Left hindlimb (tissue), 1 donor: ENCODE data around the gene NELL1.

Experiments used
- DNase-seq: peaks from one replicate; pipeline ENCODE4 v3.0.0-alpha.2; 2018

The NELL1 gene

DNA sequence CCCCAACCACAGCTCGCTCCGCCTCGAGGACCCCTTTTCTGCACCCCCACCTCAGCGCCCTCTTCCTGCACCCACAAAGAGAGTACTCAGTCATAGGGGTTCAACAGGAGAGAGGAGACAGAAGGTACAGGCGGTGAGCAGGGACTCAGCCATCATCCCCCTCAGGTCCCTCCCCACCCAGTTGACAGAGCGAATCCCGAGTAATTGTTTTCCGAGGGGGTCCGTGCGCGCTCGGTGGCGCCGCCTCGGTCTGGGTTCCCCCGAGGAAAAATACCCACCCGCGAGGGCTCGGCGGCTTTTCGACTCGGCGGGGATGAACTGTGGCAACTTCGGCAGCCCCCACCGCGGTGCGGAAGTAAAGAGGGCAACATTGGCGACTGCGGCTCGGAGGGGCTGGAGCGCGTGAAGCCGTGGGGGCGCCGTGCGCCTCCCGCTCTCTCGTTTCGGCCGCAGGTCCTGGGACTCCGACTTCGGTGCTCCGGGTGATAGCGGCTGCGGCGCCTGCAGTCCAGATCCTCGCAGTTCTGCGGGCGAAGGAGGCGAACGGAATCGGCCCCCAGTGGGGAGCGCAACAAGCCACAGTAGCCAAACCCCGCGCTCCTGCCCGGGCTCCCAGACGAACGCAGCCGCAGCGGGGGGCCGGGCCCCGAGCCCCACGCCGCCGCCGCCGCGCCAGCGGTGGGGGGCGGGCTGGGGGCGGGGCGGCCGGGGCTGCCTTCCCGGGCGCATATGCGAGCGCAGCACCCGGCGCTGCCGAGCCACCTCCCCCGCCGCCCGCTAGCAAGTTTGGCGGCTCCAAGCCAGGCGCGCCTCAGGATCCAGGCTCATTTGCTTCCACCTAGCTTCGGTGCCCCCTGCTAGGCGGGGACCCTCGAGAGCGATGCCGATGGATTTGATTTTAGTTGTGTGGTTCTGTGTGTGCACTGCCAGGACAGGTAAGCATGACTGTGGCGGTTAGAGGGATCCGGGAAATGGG, at the start of gene NELL1:
Gene NELL1, plus strand, starts transcription at position 743 of the 976 bp plus-strand sequence.
- no peak for DNase-seq

DNA sequence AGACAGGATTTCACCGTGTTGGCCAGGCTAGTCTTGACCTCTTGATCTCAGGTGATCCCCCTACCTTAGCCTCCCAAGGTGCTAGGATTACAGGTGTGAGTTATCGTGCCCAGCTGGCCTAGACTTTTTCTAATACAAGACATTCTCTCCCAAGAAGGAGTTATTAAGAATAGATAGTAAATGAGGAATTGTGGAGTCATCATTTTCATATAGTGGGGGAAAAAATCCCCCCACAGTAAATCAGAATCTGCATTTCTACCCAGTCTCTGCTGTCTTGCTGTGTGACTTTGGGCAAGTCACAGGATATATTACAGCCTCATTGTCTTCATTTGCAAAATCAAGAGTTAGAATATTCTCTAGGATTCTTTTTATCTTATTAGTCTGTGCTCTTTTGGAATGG, 48.4 kb upstream of the NELL1 start:
- DNase-seq = no peak

DNA sequence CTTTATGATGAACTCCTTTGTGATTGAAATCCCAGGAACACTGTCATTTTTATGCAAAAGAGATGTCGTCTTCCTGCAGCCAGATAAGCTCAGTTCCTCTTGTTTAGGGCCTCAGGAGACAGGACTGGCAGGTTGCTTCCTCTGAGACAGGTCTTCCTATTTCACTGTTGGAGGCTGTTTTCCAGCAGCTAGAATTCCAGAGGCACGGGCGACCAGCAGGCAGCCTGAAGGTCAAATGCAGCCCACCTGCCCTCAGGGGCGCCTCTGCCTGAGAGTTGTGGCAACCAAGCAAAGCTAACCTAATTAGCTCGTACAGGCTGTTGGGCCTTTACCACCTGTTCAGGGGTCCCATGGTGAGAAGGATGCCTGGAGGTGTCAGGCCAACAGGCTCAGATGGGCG, 47.7 kb upstream of the NELL1 start:
- no peak for DNase-seq

DNA sequence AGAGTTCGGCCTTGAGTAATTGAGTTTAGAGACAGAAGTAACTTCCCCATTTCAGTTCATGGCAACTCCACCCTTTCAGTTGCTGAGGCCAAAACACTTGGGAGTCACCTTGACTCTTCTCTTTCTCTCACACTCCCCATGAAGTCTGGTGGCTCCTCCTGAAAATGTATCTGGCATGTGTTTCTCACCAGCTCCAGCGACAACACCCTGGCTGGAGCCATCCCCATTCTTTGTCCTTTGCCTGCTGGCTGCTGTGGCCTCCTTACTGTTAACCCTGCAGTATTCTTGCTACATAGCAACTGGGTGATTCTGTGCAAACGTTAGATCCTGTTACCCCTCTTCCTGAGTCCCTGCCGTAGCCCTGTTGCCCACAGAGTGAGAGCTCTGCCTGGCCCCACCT, 46.1 kb upstream of the NELL1 start:
- DNase-seq = no peak

DNA sequence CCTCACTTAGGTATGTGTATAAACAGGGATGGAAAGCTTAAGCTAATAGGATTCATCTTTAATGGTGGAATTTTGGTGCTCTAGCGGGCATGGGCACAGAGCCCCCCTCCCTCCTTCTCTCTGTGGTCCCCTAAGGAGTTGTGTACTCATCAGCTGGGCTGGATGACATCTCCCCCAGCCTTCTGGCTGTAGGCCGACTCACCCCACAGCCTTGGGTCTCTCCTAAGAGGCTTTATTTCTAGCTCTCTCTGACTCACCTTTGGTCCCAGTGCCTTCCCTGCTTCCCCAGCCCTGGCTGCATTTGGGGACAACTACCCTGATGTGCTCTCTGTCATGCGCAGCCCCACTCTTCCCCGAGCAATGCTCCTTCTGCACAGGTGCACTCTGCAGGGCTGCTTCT, 43.1 kb upstream of the NELL1 start:
- no peak for DNase-seq

DNA sequence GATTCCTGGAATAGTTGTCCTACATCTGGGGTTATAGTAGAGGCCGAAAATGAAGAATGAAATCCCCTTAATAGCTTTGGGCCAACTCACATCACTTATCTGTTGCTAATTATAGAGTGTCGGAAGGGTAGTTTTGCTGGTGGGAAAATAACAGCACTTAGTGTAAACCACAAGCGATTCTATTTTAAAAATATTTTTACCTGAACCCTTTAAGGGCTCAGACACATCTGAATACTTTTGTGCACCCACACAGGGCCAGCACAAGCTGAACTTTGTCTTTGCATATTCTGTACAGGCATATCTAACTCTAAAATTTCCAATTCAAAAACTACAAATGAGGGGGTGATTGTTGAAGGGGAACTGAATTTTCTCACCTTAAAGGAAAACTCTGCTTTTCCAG, 42.4 kb upstream of the NELL1 start:
- DNase-seq = no peak

DNA sequence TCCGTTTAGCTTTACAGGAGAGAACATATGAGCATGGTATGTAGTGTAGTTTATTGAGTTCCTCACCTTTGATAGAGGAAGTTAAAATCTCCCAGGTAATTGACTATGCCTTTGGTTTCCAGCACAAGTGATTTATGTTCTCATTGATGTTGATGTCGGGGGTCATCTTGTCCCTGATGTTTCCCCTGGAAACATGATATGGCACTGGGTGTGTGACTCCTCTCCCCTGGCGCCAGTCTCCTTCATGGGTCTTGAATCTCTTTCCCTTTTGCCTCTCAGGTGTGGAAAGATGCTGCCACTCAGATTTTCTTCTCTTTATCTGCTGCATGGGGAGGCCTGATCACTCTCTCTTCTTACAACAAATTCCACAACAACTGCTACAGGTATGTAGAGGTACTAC, 41.7 kb upstream of the NELL1 start:
- DNase-seq = no peak

DNA sequence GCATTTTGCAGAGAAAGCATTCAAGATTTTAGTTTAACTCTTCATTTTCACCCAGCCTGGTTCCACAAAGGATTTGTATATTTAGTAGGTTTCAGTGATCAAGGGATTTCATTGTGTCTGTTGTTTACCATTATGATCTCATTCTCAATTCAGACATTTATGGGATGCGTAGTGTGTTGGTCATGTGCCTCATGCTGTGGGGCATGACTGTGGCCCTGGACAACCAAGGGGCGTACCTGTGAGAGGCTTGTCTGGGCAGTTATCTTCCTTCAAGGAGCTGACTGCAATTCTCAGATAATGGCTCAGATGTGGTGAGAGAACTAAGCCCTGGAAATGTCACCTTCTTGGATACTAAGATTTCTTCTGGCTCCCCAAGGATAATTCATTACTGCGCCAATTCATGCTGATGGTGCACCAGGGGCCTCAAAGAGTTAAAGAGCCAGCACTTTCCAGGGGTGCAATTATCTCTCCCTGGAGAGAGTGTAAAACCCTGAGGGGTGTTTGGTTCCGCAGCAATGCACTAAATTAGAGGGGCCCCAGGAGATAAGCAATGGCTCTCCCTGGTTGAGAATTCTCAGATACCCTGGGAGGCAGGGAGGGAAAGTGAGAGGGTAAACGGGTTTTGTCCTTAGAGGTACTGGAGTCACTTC, 37.7 kb upstream of the NELL1 start:
- DNase-seq = no peak

DNA sequence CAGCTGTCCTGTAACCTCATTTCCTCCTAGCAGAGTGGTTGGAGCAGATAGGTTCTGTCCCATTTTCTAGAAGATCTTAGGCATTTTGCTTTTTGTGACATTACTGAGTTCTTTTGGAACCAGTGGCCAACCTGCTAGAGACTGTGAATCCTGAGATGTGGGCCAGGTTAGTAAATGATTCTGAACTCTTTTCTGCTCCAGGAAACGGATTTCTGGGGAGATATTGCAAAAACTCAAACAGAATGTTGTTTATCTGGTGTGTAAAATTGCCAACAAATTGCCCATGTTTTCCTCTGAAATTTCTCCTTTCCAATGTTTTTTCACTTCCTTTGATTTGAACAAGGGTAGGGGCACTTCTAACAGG, 37.2 kb upstream of the NELL1 start:
- no peak for DNase-seq

DNA sequence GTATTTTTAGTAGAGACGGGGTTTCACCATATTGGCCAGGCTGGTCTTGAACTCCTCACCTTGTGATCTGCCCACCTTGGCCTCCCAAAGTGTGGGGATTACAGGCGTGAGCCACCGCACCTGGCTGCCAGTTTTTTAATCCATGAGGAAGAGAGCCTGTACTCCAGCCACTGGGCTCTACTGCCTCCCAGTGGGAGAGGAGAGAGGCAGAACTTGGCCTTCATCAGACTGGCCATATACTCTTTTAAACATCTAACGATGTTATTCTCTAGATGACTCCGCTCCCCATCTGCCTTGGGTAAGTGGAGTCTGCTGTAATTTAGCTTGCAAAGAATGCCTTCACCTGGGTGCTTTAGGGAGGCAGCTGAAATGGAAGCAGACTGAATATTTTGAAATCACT, 35.3 kb upstream of the NELL1 start:
- DNase-seq = no peak

DNA sequence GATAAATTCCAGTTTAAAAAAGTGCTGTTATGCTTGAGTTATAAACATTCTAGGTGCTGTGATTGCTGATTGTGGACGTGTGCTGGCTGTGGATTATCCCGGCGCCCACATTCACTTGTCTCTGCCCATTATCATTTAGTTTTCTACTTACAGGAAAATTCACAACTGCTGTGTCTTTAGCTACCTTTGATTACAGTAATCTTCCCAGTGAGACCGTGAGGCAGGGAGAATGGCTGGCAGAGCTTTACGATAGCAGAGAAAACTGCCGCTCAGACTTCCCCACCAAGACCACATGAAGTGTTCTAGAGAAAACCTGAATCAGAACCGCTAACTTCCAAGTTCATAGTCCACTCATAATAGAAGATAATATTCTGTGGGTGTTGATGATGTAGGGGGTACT, 34.6 kb upstream of the NELL1 start:
- no peak for DNase-seq

DNA sequence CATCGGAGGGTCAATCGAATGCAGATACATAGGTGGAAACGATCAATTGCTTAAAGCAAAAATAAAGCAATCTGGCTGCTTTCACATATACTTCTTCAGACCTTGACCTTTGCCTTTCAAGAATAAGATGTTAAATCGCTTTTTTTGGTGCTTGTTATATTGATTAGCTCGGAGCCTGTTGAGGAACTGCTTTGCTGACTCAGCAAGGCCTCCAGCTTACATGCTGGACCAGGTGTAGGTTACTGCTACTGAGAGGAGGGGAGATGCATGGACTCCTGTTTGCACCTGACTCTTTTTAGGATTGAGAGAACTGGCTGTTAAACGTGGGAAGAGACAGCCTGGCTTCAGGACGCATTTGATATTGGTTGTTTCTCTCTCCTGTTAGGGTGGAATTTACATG, 31.3 kb upstream of the NELL1 start:
- no peak for DNase-seq

DNA sequence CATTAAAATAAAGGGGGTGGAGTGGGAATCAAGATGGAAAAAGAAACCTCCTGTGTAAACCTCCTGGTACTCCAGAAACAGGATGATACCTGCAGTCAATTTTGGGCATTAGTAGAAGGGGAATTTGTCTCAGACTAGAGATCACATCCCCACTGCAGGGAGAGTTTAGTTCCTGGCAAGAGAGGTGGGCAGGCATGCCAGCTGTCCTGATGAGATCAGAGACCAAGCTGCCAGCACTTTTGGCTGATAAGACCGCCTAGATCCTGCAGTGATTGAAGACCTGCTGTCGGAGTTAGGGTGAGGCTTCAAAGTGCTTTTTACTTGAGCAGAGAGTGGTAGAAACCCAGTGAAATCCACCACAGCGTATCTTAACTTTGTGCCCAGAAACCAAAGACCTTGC, 29.7 kb upstream of the NELL1 start:
- DNase-seq = no peak

DNA sequence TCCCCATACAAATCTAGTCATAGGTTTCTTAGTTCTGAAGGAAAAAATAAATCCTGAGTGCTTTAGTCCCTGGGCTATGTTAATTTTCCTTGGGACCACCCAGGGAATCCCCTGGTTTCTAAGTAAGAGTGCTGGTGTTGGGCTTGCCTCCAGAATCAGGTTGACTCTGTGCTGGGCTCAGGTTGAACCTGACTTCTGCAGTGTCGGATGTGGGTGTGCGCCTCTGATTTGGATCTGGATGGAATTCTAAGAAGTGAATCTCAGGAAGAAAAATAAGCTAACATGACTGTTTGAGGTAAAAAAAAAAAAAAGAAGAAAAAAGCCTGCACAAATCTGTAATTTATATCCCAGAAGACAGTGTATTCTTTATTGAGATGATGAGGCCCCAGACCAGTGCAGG, 29.0 kb upstream of the NELL1 start:
- DNase-seq = no peak

DNA sequence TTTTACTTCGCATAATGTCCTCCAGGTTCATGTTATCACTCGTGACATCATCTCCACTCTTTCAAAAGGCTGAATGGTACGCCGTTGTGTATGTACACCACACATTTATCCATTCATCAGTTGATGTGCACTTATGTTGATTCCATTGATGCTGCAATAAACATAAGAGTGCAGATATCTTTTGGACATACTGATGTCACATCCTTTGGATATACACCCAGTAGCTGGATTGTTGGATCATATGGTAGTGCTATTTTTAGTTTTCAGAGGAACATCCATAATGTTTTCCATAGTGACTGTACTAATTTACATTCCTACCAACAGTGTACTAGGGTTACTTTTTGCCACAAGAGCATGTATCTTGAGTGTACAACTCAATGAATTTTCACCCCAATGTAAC, 25.0 kb upstream of the NELL1 start:
- DNase-seq = no peak

DNA sequence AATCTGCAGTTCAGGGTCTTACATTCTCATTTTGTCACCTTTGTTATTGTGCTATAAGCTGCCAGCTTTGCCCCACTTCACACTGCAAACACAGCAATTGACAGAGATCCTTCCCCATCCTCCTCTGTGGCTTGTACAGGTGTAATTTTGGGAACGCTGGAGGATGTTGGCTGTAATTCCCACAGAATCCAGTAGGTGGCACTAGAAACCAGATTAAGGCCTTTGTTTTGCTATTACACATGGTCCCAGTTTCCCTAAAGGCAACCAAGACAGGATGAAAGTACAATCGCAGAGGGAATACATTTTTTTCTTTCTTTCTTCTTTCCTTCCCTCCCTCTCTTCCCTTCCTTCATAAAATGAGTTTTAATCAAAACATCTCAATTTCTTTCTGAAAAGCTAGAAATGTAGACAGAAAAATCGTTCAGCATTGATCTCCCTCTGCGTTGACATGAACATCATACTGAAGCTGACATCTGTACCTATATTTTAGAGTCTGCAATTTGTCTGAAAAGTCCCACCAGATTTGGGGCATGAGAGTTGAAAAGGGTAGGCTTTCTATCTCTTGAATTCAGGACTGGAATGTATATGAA, 21.3 kb upstream of the NELL1 start:
- no peak for DNase-seq

DNA sequence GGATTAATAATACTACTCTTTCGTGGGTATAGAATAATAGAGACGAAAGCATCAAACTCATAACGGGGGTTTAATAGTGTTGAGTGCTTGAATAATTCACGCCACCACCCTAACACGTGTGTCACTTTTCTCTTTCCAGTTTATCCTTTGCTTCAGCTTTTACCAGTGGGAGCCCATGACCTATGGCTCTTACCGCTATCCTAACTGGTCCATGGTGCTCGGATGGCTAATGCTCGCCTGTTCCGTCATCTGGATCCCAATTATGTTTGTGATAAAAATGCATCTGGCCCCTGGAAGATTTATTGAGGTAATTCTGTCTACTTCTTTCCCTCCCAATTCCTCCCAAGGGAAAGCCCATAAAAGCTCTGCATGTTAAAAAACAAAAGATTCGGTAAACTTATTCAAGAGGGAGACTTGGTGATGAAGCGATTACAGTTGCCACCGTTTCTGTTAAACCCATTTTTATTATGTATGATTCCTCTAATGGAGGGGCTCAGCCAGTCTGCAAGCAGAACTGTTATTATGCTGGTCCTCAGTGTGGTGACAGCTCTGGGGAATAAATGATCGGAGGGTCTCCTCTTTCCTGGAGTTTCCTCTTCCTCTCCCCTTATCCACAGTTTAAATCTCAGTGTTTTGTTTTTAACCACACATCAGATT, 17.1 kb upstream of the NELL1 start:
- DNase-seq = no peak

DNA sequence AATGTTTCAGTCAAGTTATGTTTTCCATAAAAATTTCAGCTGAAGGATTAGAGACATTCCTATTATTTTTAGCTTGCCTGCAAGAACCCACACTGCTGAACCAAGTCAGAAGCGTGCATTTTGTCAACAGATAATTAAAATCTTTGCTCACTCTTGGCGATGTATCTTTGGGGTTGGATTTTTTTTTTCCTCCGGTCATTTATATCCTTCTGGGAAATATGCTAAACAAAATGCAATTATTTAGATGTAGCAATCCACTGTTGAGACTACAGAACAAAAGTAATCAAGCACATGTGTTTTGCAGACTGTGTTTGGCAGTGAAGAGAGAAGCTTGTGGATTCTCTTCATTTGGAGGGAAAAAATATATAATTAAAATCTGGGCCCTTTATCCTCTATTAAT, 15.3 kb upstream of the NELL1 start:
- DNase-seq = no peak

DNA sequence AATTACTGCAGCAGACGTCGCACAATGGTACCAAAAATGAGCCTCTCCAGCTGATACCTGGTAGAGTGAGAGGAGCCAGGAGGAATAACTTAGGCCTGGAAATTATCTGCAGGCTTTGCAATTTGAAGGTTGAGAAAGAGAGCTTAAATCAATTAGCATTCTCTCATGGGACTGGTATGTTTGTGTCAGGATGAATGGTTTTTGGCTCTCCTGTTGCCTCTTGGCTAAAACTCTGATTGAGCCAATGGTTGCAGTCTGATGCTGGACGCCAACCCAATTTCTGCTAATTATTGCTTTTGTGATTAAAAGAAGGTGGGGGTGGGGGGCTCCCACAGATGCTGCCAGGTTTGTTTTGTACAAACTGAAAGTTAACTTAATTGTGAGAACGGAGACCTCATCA, 12.5 kb upstream of the NELL1 start:
- no peak for DNase-seq

DNA sequence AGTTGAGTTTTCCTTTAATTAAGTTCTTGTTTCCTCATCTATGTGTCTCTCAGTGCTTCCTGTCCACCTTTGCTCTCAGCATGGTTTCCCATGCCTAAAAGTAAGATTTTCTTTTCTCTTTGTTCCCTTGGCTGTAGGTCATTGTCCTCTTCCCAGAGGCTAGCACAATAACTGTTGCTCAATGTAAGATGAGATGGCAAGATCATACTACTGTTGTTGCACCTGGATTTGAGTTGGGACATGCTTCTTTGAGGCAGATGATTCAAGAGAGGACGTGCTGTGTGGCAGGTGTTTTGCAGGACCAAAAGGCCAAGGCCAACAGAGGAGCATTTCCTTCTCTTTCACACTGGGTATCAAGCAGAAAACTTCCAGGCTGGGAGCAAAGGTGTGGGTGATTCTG, 11.3 kb upstream of the NELL1 start:
- DNase-seq = no peak

DNA sequence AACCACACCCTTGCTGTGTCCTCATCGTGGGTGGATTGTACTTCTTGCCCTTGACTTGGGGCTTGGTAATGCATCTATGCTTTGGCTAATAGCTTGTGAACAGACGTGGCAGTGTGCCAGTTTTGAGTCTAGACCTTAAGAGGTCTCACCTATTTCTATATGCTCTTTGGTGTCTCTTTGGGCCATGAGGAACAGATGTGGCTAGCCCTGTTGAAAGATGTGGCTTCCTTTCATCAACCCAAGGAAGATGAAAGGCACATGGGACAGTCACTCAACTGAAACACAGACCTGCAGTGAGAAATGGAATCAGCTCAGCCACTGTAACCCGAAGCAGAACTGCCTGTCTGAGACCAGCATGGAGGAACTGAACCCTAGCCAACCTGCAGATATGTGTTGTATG, 7.9 kb upstream of the NELL1 start:
- no peak for DNase-seq

DNA sequence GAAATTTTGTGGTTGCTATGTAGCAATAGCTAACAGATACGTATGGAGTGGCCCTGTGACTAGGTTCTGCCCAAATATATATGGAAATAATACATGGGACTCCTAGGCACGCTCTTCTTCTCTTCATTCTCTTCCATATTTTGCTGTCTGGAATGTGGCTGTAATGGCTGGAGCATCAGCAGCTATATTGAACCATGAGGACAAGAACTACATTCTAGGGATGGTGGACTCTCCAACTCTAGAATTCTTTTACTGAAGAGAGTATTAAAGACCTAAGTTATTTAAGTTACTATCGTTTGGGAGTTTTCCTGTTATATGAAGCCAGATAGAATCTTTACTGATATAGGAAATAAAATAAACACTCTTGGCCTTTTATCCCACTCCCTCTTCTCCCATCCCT, 7.5 kb upstream of the NELL1 start:
- no peak for DNase-seq

DNA sequence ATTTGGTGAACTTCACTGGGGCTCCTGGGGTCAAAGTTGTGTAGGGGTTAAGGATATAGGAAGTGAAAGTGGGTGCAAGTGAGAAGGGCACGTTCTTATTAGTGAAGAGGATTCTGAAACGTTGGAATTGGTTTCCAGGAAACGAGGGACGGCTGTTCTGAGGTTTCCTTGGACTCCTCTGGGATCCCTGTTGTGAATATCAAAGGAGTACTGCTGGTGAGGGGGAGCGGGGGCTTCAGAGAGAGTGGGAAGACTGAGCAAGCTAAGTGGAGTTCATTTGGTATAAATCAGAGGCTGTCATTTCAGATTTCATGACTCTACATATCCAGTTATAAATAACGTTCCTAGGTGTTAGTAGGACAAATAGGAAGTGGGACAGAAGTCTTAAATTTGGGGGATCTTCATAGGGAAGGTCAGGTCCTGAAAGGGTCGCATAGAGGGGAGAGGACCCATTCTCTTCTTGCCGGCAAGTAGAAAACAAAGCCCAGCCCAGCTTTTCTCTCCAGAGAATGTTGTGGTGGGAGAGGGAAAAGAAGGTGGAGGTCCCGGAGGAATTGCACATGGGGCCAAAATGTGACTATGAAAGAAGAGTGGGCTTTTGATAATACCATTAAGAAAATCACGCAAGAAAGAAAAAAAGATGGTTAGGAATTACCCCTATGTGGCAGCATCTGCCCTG, 1.1 kb upstream of the NELL1 start:
- no peak for DNase-seq
